Hematopoietic multipotent progenitor cell treated with erythropoietin and hydrocortisone succinate and interleukin-3 and kit ligand, for 4 days (in vitro differentiated cells): Measurements from ENCODE around the gene FBLN1.
A peak's percentile ranks its signal among the peaks of the same experiment; 100 is the strongest.
"Not testable (repeated sequence)": the region's sequence is repeated elsewhere in the genome, so short reads cannot be mapped to it uniquely, and the experiment has no call there.

Source experiments
- DNase-seq: peaks from one replicate; pipeline ENCODE4 v3.0.0-alpha.2; 2015

Gene FBLN1

GRCh38 chr22:45502215-45503049 is at the start of gene FBLN1:
FBLN1 (plus strand) TSS chr22:45502883; CDS start chr22:45502986, 103 bp downstream.
- DNase-seq: peak; percentile 8

GRCh38 chr22:45453764-45454163 is 48.9 kb upstream of the FBLN1 start:
- no peak for DNase-seq

GRCh38 chr22:45454275-45454674 is 48.4 kb upstream of the FBLN1 start:
- DNase-seq: no peak

GRCh38 chr22:45455212-45455611 is 47.5 kb upstream of the FBLN1 start:
- no peak for DNase-seq

GRCh38 chr22:45455621-45456020 is 47.1 kb upstream of the FBLN1 start:
- no peak for DNase-seq

- DNase-seq: no peak
Observed at GRCh38 chr22:45456811-45457210, 45.9 kb upstream of the FBLN1 start.

- DNase-seq: no peak
Observed at GRCh38 chr22:45458532-45458931, 44.2 kb upstream of the FBLN1 start.

- no peak for DNase-seq
Observed at GRCh38 chr22:45459235-45459634, 43.4 kb upstream of the FBLN1 start.

GRCh38 chr22:45460288-45461109 is 42.2 kb upstream of the FBLN1 start:
- no peak for DNase-seq

- peak; percentile 60 for DNase-seq
Observed at GRCh38 chr22:45462034-45462655, 40.5 kb upstream of the FBLN1 start.

GRCh38 chr22:45463691-45464090 is 39.0 kb upstream of the FBLN1 start:
- DNase-seq: not testable (repeated sequence)

- no peak for DNase-seq
Observed at GRCh38 chr22:45465633-45466032, 37.0 kb upstream of the FBLN1 start.

- DNase-seq: no peak
Observed at GRCh38 chr22:45468872-45469271, 33.8 kb upstream of the FBLN1 start.

GRCh38 chr22:45469281-45470073 is 33.2 kb upstream of the FBLN1 start:
- no peak for DNase-seq

- DNase-seq: no peak
Observed at GRCh38 chr22:45470871-45471270, 31.8 kb upstream of the FBLN1 start.

- no peak for DNase-seq
Observed at GRCh38 chr22:45472426-45472825, 30.3 kb upstream of the FBLN1 start.

GRCh38 chr22:45473626-45474237 is 29.0 kb upstream of the FBLN1 start:
- no peak for DNase-seq

- peak; percentile 10 for DNase-seq
Observed at GRCh38 chr22:45475063-45475747, 27.5 kb upstream of the FBLN1 start.

GRCh38 chr22:45475851-45476514 is 26.7 kb upstream of the FBLN1 start:
- no peak for DNase-seq

- DNase-seq: no peak
Observed at GRCh38 chr22:45476814-45477213, 25.9 kb upstream of the FBLN1 start.
